ENCODE results near the gene ADAMTS7.
A peak's percentile ranks its signal among the peaks of the same experiment; 100 is the strongest.
"Not testable (repeated sequence)": the region's sequence is repeated elsewhere in the genome, so short reads cannot be mapped to it uniquely, and the experiment has no call there.

The ADAMTS7 gene

GRCh38 chr15:78791357-78791756, 19.9 kb downstream of the ADAMTS7 start:
- FAIRE-seq (no peak), DNase-seq (ENCODE audit: insufficient read length) (no peak)
- no peak for TF ChIP-seq POLR2A (IDR thresholded peaks at IDR 0.05; ENCODE audit: low read depth, low read length)

GRCh38 chr15:78790027-78790426, 21.2 kb downstream of the ADAMTS7 start:
- TF ChIP-seq POLR2A (IDR thresholded peaks at IDR 0.05; ENCODE audit: low read depth, low read length) = no peak
- no peak for TF ChIP-seq POLR2AphosphoS5 (IDR thresholded peaks at IDR 0.05; ENCODE audit: low read depth, low read length)
- no peak for TF ChIP-seq TAF1 (IDR thresholded peaks at IDR 0.05; ENCODE audit: borderline replicate concordance, low read depth, low read length)
- FAIRE-seq = no peak

DNA sequence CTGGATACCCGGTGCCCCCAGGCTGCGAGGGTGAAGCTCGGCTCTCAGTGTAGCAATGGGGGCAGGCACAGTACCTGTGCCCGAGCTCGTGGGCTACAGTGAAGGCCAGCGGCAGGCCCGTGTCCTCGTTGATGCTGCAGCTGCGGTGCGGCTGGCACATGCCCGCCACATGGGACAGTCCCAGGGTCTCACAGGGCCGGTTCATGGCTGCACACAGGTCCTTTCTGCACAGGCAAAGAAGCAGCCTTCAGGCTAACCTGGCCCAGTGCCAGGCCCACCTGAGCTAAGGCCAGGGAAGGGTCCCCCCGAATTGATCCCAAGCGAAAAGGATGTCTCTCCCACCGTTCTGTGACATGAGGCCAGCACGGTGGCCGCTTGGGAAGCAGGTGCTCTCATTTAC, 21.6 kb downstream of the ADAMTS7 start:
- DNase-seq (ENCODE audit: insufficient read length) = no peak
- no peak for FAIRE-seq
- TF ChIP-seq POLR2AphosphoS5 (IDR thresholded peaks at IDR 0.05; ENCODE audit: low read depth, low read length) = no peak
- TF ChIP-seq TAF1 (IDR thresholded peaks at IDR 0.05; ENCODE audit: borderline replicate concordance, low read depth, low read length) = no peak
- TF ChIP-seq POLR2A (IDR thresholded peaks at IDR 0.05; ENCODE audit: low read depth, low read length) = no peak

More at GRCh38 chr15:78790027-78790426, 21.2 kb downstream of the ADAMTS7 start:
- DNase-seq (ENCODE audit: insufficient read length) = no peak

DNA sequence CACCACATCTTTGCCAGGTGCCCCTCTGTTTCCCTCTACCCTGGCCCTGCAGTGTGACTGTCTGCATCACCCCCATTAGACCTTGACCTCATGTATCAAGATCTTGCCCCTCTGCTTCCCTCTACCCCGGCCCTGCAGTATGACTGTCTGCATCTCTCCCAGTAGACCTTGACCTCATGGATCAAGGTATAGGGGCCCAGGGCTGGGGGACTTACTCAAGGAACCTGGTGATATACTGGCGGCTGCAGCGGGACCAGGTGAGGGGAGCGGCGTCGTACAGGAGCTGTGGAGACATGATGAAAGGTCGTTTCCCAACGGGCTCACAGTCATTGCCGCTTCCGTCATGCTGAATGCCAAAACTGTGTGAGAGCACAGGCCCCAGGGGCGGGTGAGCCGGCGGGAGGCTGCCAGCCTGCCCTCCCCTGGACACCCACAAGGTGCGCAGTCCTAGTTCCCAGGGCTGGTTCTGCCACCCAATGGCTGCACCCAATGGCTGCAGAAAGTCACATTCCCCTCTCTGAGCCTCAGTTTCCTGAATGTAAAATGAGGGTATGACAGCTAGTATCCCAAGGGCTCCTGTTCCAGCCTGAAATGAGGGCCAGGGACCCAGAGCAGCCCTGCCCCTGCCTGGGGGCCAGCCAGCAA, 23.1 kb downstream of the ADAMTS7 start:
- TF ChIP-seq TAF1 (IDR thresholded peaks at IDR 0.05; ENCODE audit: borderline replicate concordance, low read depth, low read length) (no peak), POLR2A (IDR thresholded peaks at IDR 0.05; ENCODE audit: low read depth, low read length) (no peak), POLR2AphosphoS5 (IDR thresholded peaks at IDR 0.05; ENCODE audit: low read depth, low read length) (no peak)
- no peak for FAIRE-seq
- no peak for DNase-seq (ENCODE audit: insufficient read length)

DNA sequence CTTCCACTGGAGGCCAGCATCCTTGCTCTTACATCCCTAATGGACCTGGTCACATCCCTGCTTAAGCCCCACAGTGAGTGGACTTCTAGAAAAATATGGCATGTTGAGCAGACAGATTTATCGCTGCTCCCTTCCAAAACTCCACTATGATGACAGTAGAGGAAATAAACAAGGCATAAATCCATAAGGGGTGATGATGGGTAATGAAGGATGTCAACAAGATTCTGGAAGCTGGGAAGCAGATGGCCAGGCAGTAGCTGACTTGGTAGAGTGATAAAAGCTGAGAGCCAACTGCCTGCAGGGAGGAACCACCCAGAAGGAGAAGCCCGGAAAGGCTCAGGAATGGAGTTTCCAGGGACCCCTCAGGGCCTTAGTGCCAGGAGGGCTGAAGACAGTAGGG, 28.9 kb downstream of the ADAMTS7 start:
- not testable (repeated sequence) for FAIRE-seq; DNase-seq (ENCODE audit: insufficient read length)

DNA sequence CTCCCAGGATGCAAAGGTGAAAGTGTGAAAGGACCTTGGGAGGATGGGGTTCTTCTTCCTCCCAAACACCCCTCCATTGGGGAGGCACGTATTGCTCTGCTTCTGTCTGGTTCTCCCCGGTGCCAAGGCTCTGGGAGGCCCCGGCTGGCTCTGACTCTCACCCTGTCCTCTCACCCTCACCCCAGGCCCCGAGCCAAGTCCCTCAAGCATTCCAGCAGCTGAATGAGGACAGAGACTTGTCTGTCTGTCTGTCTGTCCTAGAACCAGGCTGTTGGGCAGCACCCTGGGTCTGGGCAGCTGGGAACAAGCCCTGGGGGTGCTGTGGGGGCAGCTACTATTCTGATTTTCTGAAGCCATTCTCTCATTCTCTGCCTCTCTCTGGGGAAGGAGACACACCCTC, 29.9 kb downstream of the ADAMTS7 start:
- not testable (repeated sequence) for FAIRE-seq; DNase-seq (ENCODE audit: insufficient read length)

- FAIRE-seq = peak; percentile 17
- DNase-seq (ENCODE audit: insufficient read length) = not testable (repeated sequence)
Observed at GRCh38 chr15:78779975-78780374, 31.3 kb downstream of the ADAMTS7 start.

- not testable (repeated sequence) for FAIRE-seq
Observed at GRCh38 chr15:78779176-78779785, 32.0 kb downstream of the ADAMTS7 start.

DNA sequence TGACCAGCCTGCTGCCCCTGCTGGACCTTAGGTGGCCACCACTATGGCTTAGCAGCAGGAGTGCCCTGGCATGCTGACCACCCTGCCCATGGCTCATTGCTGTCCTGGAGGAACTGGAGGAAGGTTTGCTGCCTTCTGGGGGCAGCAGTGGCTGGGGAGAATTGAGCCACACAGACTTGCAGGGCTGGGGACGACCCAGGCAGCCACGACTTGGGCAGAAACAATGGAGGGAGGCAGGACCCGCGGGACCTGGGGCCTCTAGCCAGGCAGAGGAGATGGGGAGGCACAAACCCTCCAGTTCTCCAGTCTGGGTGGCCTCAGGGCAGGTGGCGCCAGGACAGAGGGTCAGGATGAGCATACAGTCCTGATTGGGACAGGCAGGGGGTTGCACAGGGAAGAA, 32.8 kb downstream of the ADAMTS7 start:
- FAIRE-seq = no peak

More at GRCh38 chr15:78779176-78779785, 32.0 kb downstream of the ADAMTS7 start:
- DNase-seq (ENCODE audit: insufficient read length) = not testable (repeated sequence)

DNA sequence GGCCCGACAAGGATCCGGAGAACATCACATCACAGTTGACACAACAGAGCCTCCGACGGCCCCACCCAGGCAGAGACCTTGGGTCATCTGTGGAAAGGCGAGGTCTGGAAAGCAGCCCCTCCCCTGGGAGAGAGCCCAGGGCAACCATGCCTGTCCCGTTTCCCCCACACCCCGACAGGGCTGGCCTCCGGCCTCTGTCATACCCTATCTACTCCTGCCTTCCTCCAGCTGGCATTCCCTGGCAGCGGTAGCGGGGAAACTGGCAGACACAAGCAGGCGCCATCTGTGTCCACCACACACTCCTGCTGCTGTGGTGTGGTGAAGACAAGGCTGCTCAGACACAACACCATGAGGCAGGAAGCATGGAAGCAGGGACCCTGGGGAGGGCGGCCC, 33.3 kb downstream of the ADAMTS7 start:
- not testable (repeated sequence) for FAIRE-seq

More for the DNA sequence above, 32.8 kb downstream of the ADAMTS7 start:
- TF ChIP-seq TAF1 (IDR thresholded peaks at IDR 0.05; ENCODE audit: borderline replicate concordance, low read depth, low read length) = no peak
- TF ChIP-seq POLR2AphosphoS5 (IDR thresholded peaks at IDR 0.05; ENCODE audit: low read depth, low read length) = no peak
- no peak for TF ChIP-seq POLR2A (IDR thresholded peaks at IDR 0.05; ENCODE audit: low read depth, low read length)
- DNase-seq (ENCODE audit: insufficient read length) = no peak

GRCh38 chr15:78777290-78777952, 33.8 kb downstream of the ADAMTS7 start:
- not testable (repeated sequence) for DNase-seq (ENCODE audit: insufficient read length); FAIRE-seq

More for the DNA sequence above, 33.3 kb downstream of the ADAMTS7 start:
- not testable (repeated sequence) for DNase-seq (ENCODE audit: insufficient read length)

DNA sequence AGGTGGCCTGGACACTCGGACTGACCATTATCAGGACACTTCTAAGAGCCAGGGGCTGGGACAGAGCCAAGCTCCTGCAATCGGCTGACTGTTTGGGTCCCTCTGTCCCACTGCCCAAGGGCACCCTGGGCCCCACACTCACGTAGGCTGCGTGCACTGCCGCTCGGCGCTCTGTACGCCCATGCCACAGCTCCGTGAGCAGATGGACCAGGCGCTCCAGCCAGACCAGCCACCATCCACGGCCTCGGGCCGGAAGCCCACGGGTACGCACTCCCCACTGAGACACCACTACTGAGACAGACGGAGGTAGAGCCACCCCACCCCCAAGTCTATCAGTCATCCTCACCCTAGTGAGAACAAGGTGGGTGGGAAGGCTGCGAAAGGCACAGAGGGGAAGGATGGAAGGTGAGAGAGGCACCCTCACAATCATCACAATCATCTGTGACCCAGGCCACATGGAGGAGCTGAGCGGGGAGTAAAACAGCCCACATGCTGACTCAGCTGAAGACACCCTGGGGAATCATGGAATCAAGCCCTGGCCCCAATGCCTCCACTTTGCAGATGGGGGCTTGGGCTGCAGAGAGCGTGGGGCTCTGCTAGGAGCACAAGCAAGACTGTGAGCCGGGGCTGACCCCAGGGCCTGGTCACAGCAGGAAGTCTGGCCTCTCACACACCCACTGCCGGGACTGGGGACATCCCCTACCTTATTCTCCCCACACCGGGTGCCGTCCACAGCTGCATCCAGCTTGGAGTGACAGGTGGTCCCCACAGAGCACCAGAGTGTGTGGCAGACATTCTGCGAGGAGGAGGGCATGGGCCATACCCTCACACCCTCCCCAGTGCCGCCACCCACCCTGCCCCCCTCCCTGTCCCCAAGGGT, 35.0 kb downstream of the ADAMTS7 start:
- DNase-seq (ENCODE audit: insufficient read length); FAIRE-seq: not testable (repeated sequence)

DNA sequence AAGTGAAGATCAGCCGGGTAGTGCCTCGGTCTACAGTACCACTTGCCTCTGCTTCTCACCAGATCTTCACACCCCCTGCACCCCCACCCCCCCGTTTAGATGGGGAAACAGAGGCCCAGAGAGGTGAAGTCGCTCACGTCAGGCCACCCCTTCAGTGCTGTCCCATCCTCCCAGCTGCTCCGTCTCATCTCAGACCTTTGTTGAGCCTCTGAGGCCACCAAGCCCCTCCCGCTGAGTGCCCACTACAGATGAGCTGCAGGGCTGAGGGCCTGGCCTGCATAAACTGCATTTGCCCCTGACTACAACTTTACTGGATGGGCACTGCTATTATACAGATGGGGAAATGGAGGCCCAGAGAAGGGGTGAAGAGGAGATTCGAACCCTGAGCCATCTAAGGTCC, 35.8 kb downstream of the ADAMTS7 start:
- DNase-seq (ENCODE audit: insufficient read length) (no peak), FAIRE-seq (no peak)
- TF ChIP-seq POLR2A (IDR thresholded peaks at IDR 0.05; ENCODE audit: low read depth, low read length) (no peak), TAF1 (IDR thresholded peaks at IDR 0.05; ENCODE audit: borderline replicate concordance, low read depth, low read length) (no peak), POLR2AphosphoS5 (IDR thresholded peaks at IDR 0.05; ENCODE audit: low read depth, low read length) (no peak)

GRCh38 chr15:78774451-78774990, 36.7 kb downstream of the ADAMTS7 start:
- not testable (repeated sequence) for FAIRE-seq; DNase-seq (ENCODE audit: insufficient read length)

DNA sequence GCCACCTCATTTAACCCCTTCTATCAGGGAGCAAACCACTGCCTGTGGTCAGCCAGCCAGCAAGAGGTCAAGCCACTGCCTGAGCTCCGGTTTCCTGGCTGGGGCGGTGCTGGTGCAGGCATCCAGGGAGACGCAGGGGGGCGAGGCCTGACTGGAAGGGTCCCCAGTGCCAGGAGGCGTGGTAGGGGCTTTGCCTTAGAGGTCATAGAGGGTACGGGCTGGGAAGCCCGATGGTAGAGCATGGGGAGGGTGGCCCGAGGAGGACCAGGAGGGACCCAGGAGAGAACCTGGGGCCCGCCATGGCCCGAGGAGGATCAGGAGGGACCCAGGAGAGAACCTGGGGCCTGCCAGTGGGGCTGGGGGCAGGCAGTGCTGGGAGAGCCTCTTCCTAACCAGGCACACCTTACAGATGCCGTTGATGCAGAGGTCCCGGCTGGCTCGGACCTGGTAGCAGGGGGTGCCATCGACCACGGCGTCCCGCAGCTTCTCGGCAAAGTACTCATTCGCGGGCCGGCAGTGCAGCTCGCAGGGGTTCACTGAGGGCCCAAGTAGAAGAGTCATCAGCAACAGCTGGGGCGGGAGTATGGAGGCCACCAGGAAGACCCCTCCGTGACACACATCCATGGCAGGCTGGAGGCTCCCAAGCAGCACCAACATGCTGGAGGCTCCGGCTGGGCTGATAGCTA, 37.4 kb downstream of the ADAMTS7 start:
- not testable (repeated sequence) for DNase-seq (ENCODE audit: insufficient read length); FAIRE-seq
